Measurements from ENCODE around the gene USP3.
"Not testable (repeated sequence)": the region's sequence is repeated elsewhere in the genome, so short reads cannot be mapped to it uniquely, and the experiment has no call there.

The USP3 gene

GRCh38 chr15:63520462-63520861 lies 16.1 kb downstream of the USP3 start:
- H3K4me3 Mint-ChIP-seq; intact Hi-C loops (cut with micrococcal nuclease); H3K27me3 Mint-ChIP-seq; H3K9me3 Mint-ChIP-seq; H3K27ac Mint-ChIP-seq; H3K36me3 Mint-ChIP-seq (ENCODE audit: low read depth): not testable (repeated sequence)
- H3K4me1 Mint-ChIP-seq (ENCODE audit: low read depth) = peaks cover 82% of the 10 kb centered on the region

DNA sequence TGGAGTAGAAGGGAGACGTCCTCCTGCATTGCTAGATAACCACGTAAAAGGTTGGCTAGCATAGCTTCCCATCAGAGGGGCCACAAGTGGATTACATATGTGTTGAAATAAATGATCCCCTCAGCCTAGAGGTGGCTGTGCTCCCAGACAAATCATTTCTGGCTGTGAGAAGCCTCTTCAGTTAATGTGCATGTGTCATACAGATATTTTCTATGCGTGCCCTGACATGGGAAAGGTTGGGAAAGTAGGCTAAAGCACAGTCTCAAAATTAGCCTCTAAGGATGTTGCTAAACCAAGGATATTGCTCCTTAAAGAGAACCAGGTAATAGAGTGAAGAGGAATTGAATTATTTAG lies 17.8 kb downstream of the USP3 start:
- H3K27me3 Mint-ChIP-seq = no peaks in the 10 kb centered on the region
- intact Hi-C loops (cut with micrococcal nuclease) = no loop called here
- peaks cover 78% of the 10 kb centered on the region for H3K4me1 Mint-ChIP-seq (ENCODE audit: low read depth)
- H3K4me3 Mint-ChIP-seq = no peak overlapping the region
- H3K36me3 Mint-ChIP-seq (ENCODE audit: low read depth) = no peaks in the 10 kb centered on the region
- no peak overlapping the region for H3K27ac Mint-ChIP-seq
- no peaks in the 10 kb centered on the region for H3K9me3 Mint-ChIP-seq

- no peak overlapping the region for H3K4me3 Mint-ChIP-seq
- H3K27ac Mint-ChIP-seq = no peak overlapping the region
- no peaks in the 10 kb centered on the region for H3K27me3 Mint-ChIP-seq
- peaks cover 79% of the 10 kb centered on the region for H3K4me1 Mint-ChIP-seq (ENCODE audit: low read depth)
- no peaks in the 10 kb centered on the region for H3K9me3 Mint-ChIP-seq
- peaks cover 6% of the 10 kb centered on the region for H3K36me3 Mint-ChIP-seq (ENCODE audit: low read depth)
- intact Hi-C loops (cut with micrococcal nuclease) = no loop called here
Measured at GRCh38 chr15:63523306-63523990, 19.1 kb downstream of the USP3 start.

DNA sequence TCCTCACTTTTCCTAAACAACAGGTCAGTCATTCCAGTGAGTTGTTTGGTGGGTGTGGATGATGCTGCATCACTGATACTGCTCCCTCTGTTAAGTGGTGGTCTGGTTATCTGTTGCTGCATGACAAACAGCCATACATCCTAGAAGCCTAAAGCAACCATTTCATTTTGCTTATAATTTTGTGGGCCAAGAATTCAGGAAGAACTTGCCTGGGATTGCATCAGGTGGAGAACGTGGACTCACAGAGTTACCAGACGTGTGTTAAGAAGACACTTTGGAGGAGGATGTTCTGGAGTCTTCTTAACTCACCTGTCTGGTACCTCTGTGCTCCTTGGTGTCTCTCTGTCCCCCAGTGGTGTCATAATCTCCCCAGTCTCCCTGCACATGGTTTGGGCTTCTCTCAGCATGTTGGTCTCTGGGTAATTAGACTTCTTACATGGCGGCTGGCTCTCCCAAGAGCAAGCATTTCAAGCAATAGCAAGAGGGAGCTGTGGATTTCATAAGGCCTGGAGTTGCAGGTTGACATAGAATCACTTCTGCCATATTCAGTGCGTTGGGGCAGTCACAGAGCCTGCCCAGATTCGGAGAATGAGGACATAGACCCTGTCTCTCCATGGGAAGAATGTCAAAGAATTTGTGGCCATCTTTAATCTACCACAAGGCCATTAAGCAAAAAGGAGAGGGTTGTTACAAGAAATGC lies 20.1 kb downstream of the USP3 start:
- H3K36me3 Mint-ChIP-seq (ENCODE audit: low read depth) = peaks cover 6% of the 10 kb centered on the region
- no peak overlapping the region for H3K4me3 Mint-ChIP-seq
- peaks cover 78% of the 10 kb centered on the region for H3K4me1 Mint-ChIP-seq (ENCODE audit: low read depth)
- intact Hi-C loops (cut with micrococcal nuclease) = no loop called here
- no peaks in the 10 kb centered on the region for H3K9me3 Mint-ChIP-seq
- no peak overlapping the region for H3K27ac Mint-ChIP-seq
- H3K27me3 Mint-ChIP-seq = no peaks in the 10 kb centered on the region

DNA sequence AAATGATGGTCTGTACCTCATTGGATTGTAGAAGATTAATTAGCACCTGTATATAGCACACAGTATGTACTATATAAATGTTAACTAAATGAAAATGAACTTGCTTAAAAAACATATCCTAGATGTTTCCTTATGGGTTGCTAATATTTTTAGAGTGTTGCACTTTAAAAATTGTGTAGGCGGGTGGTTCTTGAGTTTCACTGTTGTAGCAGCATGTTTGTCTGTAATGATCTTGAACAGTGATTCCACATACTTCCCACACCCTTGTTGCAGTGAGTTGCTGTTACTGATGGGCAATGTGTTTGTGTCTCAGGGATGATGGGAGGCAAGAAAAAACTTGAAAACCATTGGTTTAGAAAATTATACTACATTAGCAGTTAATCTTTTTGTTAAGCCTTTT lies 22.0 kb downstream of the USP3 start:
- intact Hi-C loops (cut with micrococcal nuclease) = no loop called here
- H3K4me3 Mint-ChIP-seq = no peak overlapping the region
- H3K9me3 Mint-ChIP-seq = no peaks in the 10 kb centered on the region
- peaks cover 88% of the 10 kb centered on the region for H3K4me1 Mint-ChIP-seq (ENCODE audit: low read depth)
- no peaks in the 10 kb centered on the region for H3K27me3 Mint-ChIP-seq
- H3K27ac Mint-ChIP-seq = no peak overlapping the region
- peaks cover 19% of the 10 kb centered on the region for H3K36me3 Mint-ChIP-seq (ENCODE audit: low read depth)

DNA sequence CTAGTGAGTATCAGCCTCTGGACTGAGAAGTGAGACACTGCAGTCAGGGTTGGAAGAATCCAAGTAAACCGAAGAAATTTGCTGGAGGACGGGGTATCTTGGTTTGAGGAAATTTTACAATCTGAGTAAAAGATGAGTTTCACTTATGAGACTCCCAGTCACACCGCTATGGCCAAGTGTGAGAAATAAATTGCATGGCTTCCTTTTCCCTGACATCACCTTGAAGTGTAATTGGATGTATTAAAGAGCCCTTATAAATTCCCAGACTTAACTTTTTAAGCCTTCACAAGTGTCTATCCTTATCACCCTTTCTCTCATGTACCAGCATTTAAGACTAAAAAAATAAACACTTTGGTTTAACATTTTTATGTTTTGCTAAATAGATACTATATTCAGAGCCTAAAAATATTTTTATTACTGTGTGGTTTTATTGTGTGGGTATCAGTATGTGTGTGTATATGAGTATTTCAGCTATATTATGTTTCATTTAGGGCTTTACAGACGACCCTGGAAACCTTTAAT lies 23.8 kb downstream of the USP3 start:
- H3K27ac Mint-ChIP-seq = no peak overlapping the region
- H3K9me3 Mint-ChIP-seq = no peaks in the 10 kb centered on the region
- intact Hi-C loops (cut with micrococcal nuclease) = loop anchor here (2.0 kb wide), 1 partner anchor 15 kb away; no protein-coding TSS in a partner anchor
- H3K4me1 Mint-ChIP-seq (ENCODE audit: low read depth) = peaks cover 90% of the 10 kb centered on the region
- no peaks in the 10 kb centered on the region for H3K27me3 Mint-ChIP-seq
- no peak overlapping the region for H3K4me3 Mint-ChIP-seq
- peaks cover 19% of the 10 kb centered on the region for H3K36me3 Mint-ChIP-seq (ENCODE audit: low read depth)

GRCh38 chr15:63530235-63530634 lies 25.8 kb downstream of the USP3 start:
- no peaks in the 10 kb centered on the region for H3K9me3 Mint-ChIP-seq
- no peak overlapping the region for H3K4me3 Mint-ChIP-seq
- H3K27me3 Mint-ChIP-seq = no peaks in the 10 kb centered on the region
- peak overlapping the region; percentile 21 for H3K27ac Mint-ChIP-seq
- peaks cover 77% of the 10 kb centered on the region for H3K4me1 Mint-ChIP-seq (ENCODE audit: low read depth)
- H3K36me3 Mint-ChIP-seq (ENCODE audit: low read depth) = peaks cover 20% of the 10 kb centered on the region
- intact Hi-C loops (cut with micrococcal nuclease) = no loop called here

GRCh38 chr15:63530752-63531299 lies 26.4 kb downstream of the USP3 start:
- intact Hi-C loops (cut with micrococcal nuclease) = no loop called here
- Mint-ChIP-seq H3K27me3 (no peaks in the 10 kb centered on the region), H3K9me3 (no peaks in the 10 kb centered on the region), H3K36me3 (ENCODE audit: low read depth) (peaks cover 26% of the 10 kb centered on the region), H3K27ac (no peak overlapping the region), H3K4me3 (no peak overlapping the region), H3K4me1 (ENCODE audit: low read depth) (peaks cover 80% of the 10 kb centered on the region)

- no peak overlapping the region for H3K4me3 Mint-ChIP-seq
- H3K9me3 Mint-ChIP-seq = no peaks in the 10 kb centered on the region
- peaks cover 31% of the 10 kb centered on the region for H3K36me3 Mint-ChIP-seq (ENCODE audit: low read depth)
- peaks cover 78% of the 10 kb centered on the region for H3K4me1 Mint-ChIP-seq (ENCODE audit: low read depth)
- intact Hi-C loops (cut with micrococcal nuclease) = no loop called here
- no peaks in the 10 kb centered on the region for H3K27me3 Mint-ChIP-seq
- no peak overlapping the region for H3K27ac Mint-ChIP-seq
Measured at GRCh38 chr15:63531586-63531985, 27.2 kb downstream of the USP3 start.

- Mint-ChIP-seq H3K4me1 (ENCODE audit: low read depth) (peaks cover 72% of the 10 kb centered on the region), H3K9me3 (no peaks in the 10 kb centered on the region), H3K4me3 (no peak overlapping the region), H3K27me3 (no peaks in the 10 kb centered on the region), H3K27ac (no peak overlapping the region), H3K36me3 (ENCODE audit: low read depth) (peaks cover 36% of the 10 kb centered on the region)
- intact Hi-C loops (cut with micrococcal nuclease) = no loop called here
Measured at GRCh38 chr15:63532307-63532744, 27.9 kb downstream of the USP3 start.

DNA sequence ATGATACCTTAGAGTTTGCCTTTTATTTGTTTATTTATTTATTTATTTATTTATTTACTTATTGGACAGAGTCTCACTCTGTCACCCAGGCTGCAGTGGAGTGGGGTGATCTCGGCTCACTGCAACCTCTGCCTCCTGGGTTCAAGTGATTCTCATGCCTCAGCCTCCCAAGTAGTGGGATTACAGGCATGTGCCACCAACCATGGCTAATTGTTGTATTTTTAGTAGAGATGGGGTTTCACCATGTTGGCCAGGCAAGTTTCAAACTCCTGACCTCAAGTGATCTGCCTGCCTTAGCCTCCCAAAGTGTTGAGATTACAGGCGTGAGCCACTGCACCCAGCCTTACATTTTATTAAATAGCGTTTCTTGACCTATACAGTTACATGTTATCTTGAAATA lies 30.5 kb downstream of the USP3 start:
- H3K4me3 Mint-ChIP-seq; H3K27ac Mint-ChIP-seq; H3K27me3 Mint-ChIP-seq; intact Hi-C loops (cut with micrococcal nuclease); H3K9me3 Mint-ChIP-seq: not testable (repeated sequence)
- H3K4me1 Mint-ChIP-seq (ENCODE audit: low read depth) = peaks cover 66% of the 10 kb centered on the region
- H3K36me3 Mint-ChIP-seq (ENCODE audit: low read depth) = peaks cover 55% of the 10 kb centered on the region

GRCh38 chr15:63535689-63536088 lies 31.3 kb downstream of the USP3 start:
- H3K36me3 Mint-ChIP-seq (ENCODE audit: low read depth) = peaks cover 55% of the 10 kb centered on the region
- intact Hi-C loops (cut with micrococcal nuclease) = no loop called here
- no peak overlapping the region for H3K27ac Mint-ChIP-seq
- no peaks in the 10 kb centered on the region for H3K27me3 Mint-ChIP-seq
- no peak overlapping the region for H3K4me3 Mint-ChIP-seq
- no peaks in the 10 kb centered on the region for H3K9me3 Mint-ChIP-seq
- peaks cover 66% of the 10 kb centered on the region for H3K4me1 Mint-ChIP-seq (ENCODE audit: low read depth)

- Mint-ChIP-seq H3K27ac (no peak overlapping the region), H3K4me1 (ENCODE audit: low read depth) (peaks cover 48% of the 10 kb centered on the region), H3K27me3 (no peaks in the 10 kb centered on the region), H3K4me3 (no peak overlapping the region), H3K36me3 (ENCODE audit: low read depth) (peaks cover 52% of the 10 kb centered on the region), H3K9me3 (no peaks in the 10 kb centered on the region)
- intact Hi-C loops (cut with micrococcal nuclease) = no loop called here
Measured at GRCh38 chr15:63538876-63539275, 34.5 kb downstream of the USP3 start.

DNA sequence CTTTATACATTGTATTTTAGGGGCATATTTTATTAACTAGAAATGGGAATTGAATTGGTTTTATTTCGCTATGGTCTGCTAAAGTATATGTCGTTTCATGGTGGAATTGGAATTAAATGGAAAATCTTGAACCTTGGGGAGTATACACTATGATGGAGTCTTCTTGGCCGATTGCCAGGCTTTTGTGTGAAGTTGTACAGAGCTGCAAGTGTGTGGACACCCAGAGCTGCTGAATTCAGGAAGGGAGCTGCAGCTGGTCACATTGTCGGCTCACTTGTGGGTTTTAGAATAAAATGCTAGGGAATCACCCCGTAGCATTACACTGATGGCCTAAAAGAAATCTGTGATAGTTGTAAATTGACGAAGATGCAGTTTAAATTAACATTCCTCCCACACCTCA lies 35.1 kb downstream of the USP3 start:
- Mint-ChIP-seq H3K4me3 (no peak overlapping the region), H3K4me1 (ENCODE audit: low read depth) (peaks cover 54% of the 10 kb centered on the region), H3K36me3 (ENCODE audit: low read depth) (peaks cover 52% of the 10 kb centered on the region), H3K27ac (no peak overlapping the region), H3K9me3 (no peaks in the 10 kb centered on the region), H3K27me3 (no peaks in the 10 kb centered on the region)
- intact Hi-C loops (cut with micrococcal nuclease) = no loop called here

Data from dendritic cell treated with granulocyte-macrophage colony-stimulating factor and Interleukin-4, amounts not matched to agents 40 ng/mL and 50 ng/mL, for 4 days (primary cell).